SW480 (cell line): ENCODE data around the gene DHX15.

Source experiments
- DNase-seq: peaks from one replicate; pipeline ENCODE4 v3.0.0-alpha.2; 2016; ENCODE audit warnings: low spot score

DHX15 gene

GRCh38 chr4:24582235-24582832 lies 2.0 kb downstream of the DHX15 start:
- DNase-seq: no peak

GRCh38 chr4:24578364-24578763 lies 6.0 kb downstream of the DHX15 start:
- no peak for DNase-seq

- no peak for DNase-seq
These were observed 8.1 kb downstream of the DHX15 start for GRCh38 chr4:24576276-24576675.

- no peak for DNase-seq
These were observed 10.1 kb downstream of the DHX15 start for GRCh38 chr4:24574236-24574635.

- no peak for DNase-seq
These were observed 10.8 kb downstream of the DHX15 start for GRCh38 chr4:24573582-24573981.

- no peak for DNase-seq
These were observed 13.6 kb downstream of the DHX15 start for GRCh38 chr4:24570574-24571236.

GRCh38 chr4:24570172-24570571 lies 14.2 kb downstream of the DHX15 start:
- DNase-seq: no peak

GRCh38 chr4:24569662-24570061 lies 14.7 kb downstream of the DHX15 start:
- DNase-seq: no peak

- no peak for DNase-seq
These were observed 15.9 kb downstream of the DHX15 start for GRCh38 chr4:24568425-24568824.

GRCh38 chr4:24565054-24565453 lies 19.3 kb downstream of the DHX15 start:
- no peak for DNase-seq

- no peak for DNase-seq
These were observed 19.9 kb downstream of the DHX15 start for GRCh38 chr4:24564488-24564887.

- DNase-seq: no peak
These were observed 22.8 kb downstream of the DHX15 start for GRCh38 chr4:24561438-24562139.

GRCh38 chr4:24560868-24561368 lies 23.4 kb downstream of the DHX15 start:
- no peak for DNase-seq

- DNase-seq: no peak
These were observed 24.5 kb downstream of the DHX15 start for GRCh38 chr4:24559889-24560288.

GRCh38 chr4:24559032-24559821 lies 25.1 kb downstream of the DHX15 start:
- DNase-seq: no peak

- DNase-seq: peak; percentile 3
These were observed 27.0 kb downstream of the DHX15 start for GRCh38 chr4:24557026-24558025.

GRCh38 chr4:24551492-24552289 lies 32.7 kb downstream of the DHX15 start:
- no peak for DNase-seq

- DNase-seq: no peak
These were observed 33.7 kb downstream of the DHX15 start for GRCh38 chr4:24550441-24551175.

GRCh38 chr4:24547979-24548378 lies 36.4 kb downstream of the DHX15 start:
- no peak for DNase-seq
